H1 (cell line): ENCODE data around the gene VSIR. TPM values are rescaled to one million over a fixed set of nuclear protein-coding genes. Genes with fewer than 3 reads are reported as not detected.

Experiments used
- CEBPB ChIP-seq: IDR thresholded peaks from 2 replicates; pipeline ENCODE4 v1.6.1; 2012; ENCODE audit warnings: low read depth, low read length
- CHD7 ChIP-seq: fragments of 300-600 bp; sonication (generic); IDR thresholded peaks from 2 replicates; pipeline ENCODE4 v1.7.1; 2012; ENCODE audit warnings: low read length, moderate library complexity, mild to moderate bottlenecking, inconsistent platforms; ENCODE audit not compliant: insufficient replicate concordance
- EP300 ChIP-seq, 2 experiments: IDR thresholded peaks; 1 replicate in 1 of 2; 2 replicates in 1 of 2; pipeline ENCODE4 v1.6.1; 2011 to 2012; ENCODE audit warnings: low read depth in 2 of 2, low read length in 2 of 2, mild to moderate bottlenecking in 2 of 2, borderline replicate concordance in 1 of 2, inconsistent platforms in 1 of 2, moderate library complexity in 1 of 2
- EZH2 ChIP-seq: fragments of 200-600 bp; sonication (generic); IDR thresholded peaks from 2 replicates; pipeline ENCODE4 v1.7.1; 2012; ENCODE audit warnings: low read depth, mild to moderate bottlenecking, moderate library complexity, low read length, inconsistent platforms; ENCODE audit not compliant: severe bottlenecking
- HDAC2 ChIP-seq, 2 experiments: fragments of 300-600 bp in 1 of 2; sonication (generic) in 1 of 2; IDR thresholded peaks; 2 replicates each; pipeline ENCODE4 v1.6.1; 2011 to 2012; ENCODE audit warnings: low read depth in 2 of 2, low read length in 2 of 2, mild to moderate bottlenecking in 2 of 2, moderate library complexity in 2 of 2, borderline replicate concordance in 1 of 2, inconsistent platforms in 1 of 2
- KDM4A ChIP-seq: IDR thresholded peaks from one replicate; pipeline ENCODE4 v1.7.1; 2012; ENCODE audit warnings: low read depth, mild to moderate bottlenecking, moderate library complexity, low read length, inconsistent platforms; ENCODE audit not compliant: severe bottlenecking
- POLR2AphosphoS5 ChIP-seq: IDR thresholded peaks from 2 replicates; pipeline ENCODE4 v1.6.1; 2011; ENCODE audit warnings: low read depth, low read length
- SP4 ChIP-seq: IDR thresholded peaks from 2 replicates; pipeline ENCODE4 v1.6.1; 2012; ENCODE audit warnings: low read length, inconsistent platforms
- SUZ12 ChIP-seq: fragments of 200-600 bp; sonication (generic); IDR thresholded peaks from 2 replicates; pipeline ENCODE4 v1.6.1; 2012; ENCODE audit warnings: mild to moderate bottlenecking, inconsistent platforms, low read length, moderate library complexity, mixed read lengths
- polyA plus RNA-seq, 7 experiments: library from polyadenylated mRNA; depleted of rRNA in 3 of 7; stranded (reverse) in 5 of 7; unstranded in 2 of 7; fragments of >200 nt in 5 of 7; fragments of 200-250 nt in 2 of 7; gene quantifications; 1 replicate in 5 of 7; 2 replicates in 1 of 7; 4 replicates in 1 of 7; pipeline versions ENCODE4 v1.2.1 to v1.2.3, GENCODE V29; 2011 to 2013; ENCODE audit warnings: missing spikeins in 2 of 7, mixed read lengths in 2 of 7
- total RNA-seq: library from RNA; stranded (reverse); fragmentation: NEBNext Ultra II Directional; extraction: Animal tissue kit (Norgen Biotek cat#: 25700); gene quantifications from 2 replicates; pipeline ENCODE4 v1.2.1, GENCODE V29; 2021
- TF ChIP-seq, protein P1 (sequence below): IDR thresholded peaks from 2 replicates; pipeline ENCODE4 v1.6.1; 2012; ENCODE audit warnings: low read length, inconsistent platforms

Gene VSIR
- total and polyA plus RNA-seq, 2 of the 8 experiments (the other 6 are each of a cell fraction or from before 2014, with no cell fraction given): 0.33 TPM; not detected in 1

- TF ChIP-seq CHD7: no peak
- TF ChIP-seq CEBPB: no peak
- TF ChIP-seq, protein P1, sequence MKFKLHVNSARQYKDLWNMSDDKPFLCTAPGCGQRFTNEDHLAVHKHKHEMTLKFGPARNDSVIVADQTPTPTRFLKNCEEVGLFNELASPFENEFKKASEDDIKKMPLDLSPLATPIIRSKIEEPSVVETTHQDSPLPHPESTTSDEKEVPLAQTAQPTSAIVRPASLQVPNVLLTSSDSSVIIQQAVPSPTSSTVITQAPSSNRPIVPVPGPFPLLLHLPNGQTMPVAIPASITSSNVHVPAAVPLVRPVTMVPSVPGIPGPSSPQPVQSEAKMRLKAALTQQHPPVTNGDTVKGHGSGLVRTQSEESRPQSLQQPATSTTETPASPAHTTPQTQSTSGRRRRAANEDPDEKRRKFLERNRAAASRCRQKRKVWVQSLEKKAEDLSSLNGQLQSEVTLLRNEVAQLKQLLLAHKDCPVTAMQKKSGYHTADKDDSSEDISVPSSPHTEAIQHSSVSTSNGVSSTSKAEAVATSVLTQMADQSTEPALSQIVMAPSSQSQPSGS: no peak
- no peak for TF ChIP-seq EP300 (IDR thresholded peaks at IDR 0.05; ENCODE audit: borderline replicate concordance in 1 of 2, low read depth in 2 of 2, low read length in 2 of 2)
- no peak for TF ChIP-seq SUZ12
- TF ChIP-seq SP4: no peak
- no peak for TF ChIP-seq EZH2
- no peak for TF ChIP-seq KDM4A
- no peak for TF ChIP-seq HDAC2 (IDR thresholded peaks at IDR 0.05; ENCODE audit: borderline replicate concordance in 1 of 2, low read depth in 2 of 2, low read length in 2 of 2)
- TF ChIP-seq POLR2AphosphoS5: no peak
Measured at GRCh38 chr10:71720288-71720687, 53.0 kb downstream of the VSIR start (continued).
